Muscle of leg (tissue), 16 donors: Measurements from ENCODE around the gene LPIN1. TPM values are rescaled to one million over a fixed set of nuclear protein-coding genes. Genes with fewer than 3 reads are reported as not detected.

Experiments
- DNase-seq: peaks from one replicate; pipeline ENCODE4 v3.0.0; 2013
- H3K27ac ChIP-seq: one replicate; pipeline ENCODE4 v1.5.1; 2013; ENCODE audit warnings: mild to moderate bottlenecking, low read length, control low read depth
- H3K27me3 ChIP-seq: one replicate; pipeline ENCODE4 v1.6.1; 2013; ENCODE audit warnings: low read length; ENCODE audit not compliant: control insufficient read depth, insufficient read depth
- H3K36me3 ChIP-seq: one replicate; pipeline ENCODE4 v1.6.1; 2013; ENCODE audit warnings: low read length; ENCODE audit not compliant: control insufficient read depth, insufficient read depth
- H3K4me1 ChIP-seq: one replicate; pipeline ENCODE4 v1.6.1; 2013; ENCODE audit warnings: low read length; ENCODE audit not compliant: control insufficient read depth, insufficient read depth
- H3K4me3 ChIP-seq: one replicate; pipeline ENCODE4 v1.5.1; 2013; ENCODE audit warnings: low read length, control low read depth
- H3K9me3 ChIP-seq: replicated peaks from 2 replicates; pipeline ENCODE4 v1.6.1; 2013; ENCODE audit warnings: low read depth, low read length; ENCODE audit not compliant: control insufficient read depth
- WGBS: methylation state at CpG from one replicate; pipeline ENCODE4 v1.1.5; 2013; ENCODE audit warnings: missing lambda C conversion rate; ENCODE audit not compliant: insufficient coverage; 5-methylcytosine and 5-hydroxymethylcytosine counted together
- long read RNA-seq, 11 donors: transcript quantifications; one replicate each; lab custom pipeline, GENCODE V29; 2026
- polyA plus RNA-seq, 8 donors: library from polyadenylated mRNA; unstranded; fragments of 120-200 nt; gene quantifications; one replicate each; pipeline versions ENCODE4 v1.2.1 to v1.2.3, GENCODE V29; 2013; ENCODE audit warnings: inconsistent platforms in 1 of 8, low replicate concordance in 1 of 8; ENCODE audit not compliant: insufficient read length in 8 of 8, insufficient read depth in 1 of 8
- total RNA-seq: library from RNA; stranded (reverse); fragments of 120-200 nt; gene quantifications from one replicate; pipeline ENCODE4 v1.2.4, GENCODE V29; 2013

Gene LPIN1, protein sequence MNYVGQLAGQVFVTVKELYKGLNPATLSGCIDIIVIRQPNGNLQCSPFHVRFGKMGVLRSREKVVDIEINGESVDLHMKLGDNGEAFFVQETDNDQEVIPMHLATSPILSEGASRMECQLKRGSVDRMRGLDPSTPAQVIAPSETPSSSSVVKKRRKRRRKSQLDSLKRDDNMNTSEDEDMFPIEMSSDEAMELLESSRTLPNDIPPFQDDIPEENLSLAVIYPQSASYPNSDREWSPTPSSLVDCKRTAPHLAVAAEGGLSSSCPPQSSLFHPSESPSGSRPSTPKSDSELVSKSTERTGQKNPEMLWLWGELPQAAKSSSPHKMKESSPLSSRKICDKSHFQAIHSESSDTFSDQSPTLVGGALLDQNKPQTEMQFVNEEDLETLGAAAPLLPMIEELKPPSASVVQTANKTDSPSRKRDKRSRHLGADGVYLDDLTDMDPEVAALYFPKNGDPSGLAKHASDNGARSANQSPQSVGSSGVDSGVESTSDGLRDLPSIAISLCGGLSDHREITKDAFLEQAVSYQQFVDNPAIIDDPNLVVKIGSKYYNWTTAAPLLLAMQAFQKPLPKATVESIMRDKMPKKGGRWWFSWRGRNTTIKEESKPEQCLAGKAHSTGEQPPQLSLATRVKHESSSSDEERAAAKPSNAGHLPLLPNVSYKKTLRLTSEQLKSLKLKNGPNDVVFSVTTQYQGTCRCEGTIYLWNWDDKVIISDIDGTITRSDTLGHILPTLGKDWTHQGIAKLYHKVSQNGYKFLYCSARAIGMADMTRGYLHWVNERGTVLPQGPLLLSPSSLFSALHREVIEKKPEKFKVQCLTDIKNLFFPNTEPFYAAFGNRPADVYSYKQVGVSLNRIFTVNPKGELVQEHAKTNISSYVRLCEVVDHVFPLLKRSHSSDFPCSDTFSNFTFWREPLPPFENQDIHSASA
- total RNA-seq (18.3 TPM), polyA plus RNA-seq (10 to 100 TPM; 12.9 to 20.2 (median 15.9) TPM)
- long read RNA-seq, donor 1, result 0 reads
- long read RNA-seq, donor 2, result 0 reads
- long read RNA-seq, donor 3, full-length matches to known transcripts, result 3 of 13 reads
- long read RNA-seq, donor 3, partial matches to known transcripts, result 10 of 13 reads
- long read RNA-seq, donor 3, other reads (novel, unspliced or antisense), result 0 of 13 reads
- long read RNA-seq, donor 4, full-length matches to known transcripts, result 1 of 1 reads
- long read RNA-seq, donor 4, partial matches to known transcripts, result 0 of 1 reads
- long read RNA-seq, donor 4, other reads (novel, unspliced or antisense), result 0 of 1 reads
- long read RNA-seq, donor 5, full-length matches to known transcripts, result 2 of 2 reads
- long read RNA-seq, donor 5, partial matches to known transcripts, result 0 of 2 reads
- long read RNA-seq, donor 5, other reads (novel, unspliced or antisense), result 0 of 2 reads
- long read RNA-seq, donor 6, result 0 reads
- long read RNA-seq, donor 7, result 0 reads
- long read RNA-seq, donor 8, full-length matches to known transcripts, result 1 of 1 reads
- long read RNA-seq, donor 8, partial matches to known transcripts, result 0 of 1 reads
- long read RNA-seq, donor 8, other reads (novel, unspliced or antisense), result 0 of 1 reads
- long read RNA-seq, donor 9, result 0 reads
- long read RNA-seq, donor 10, result 0 reads
- long read RNA-seq, donor 11, partial matches to known transcripts, result 9 of 9 reads
- long read RNA-seq, donor 11, other reads (novel, unspliced or antisense), result 0 of 9 reads

DNA sequence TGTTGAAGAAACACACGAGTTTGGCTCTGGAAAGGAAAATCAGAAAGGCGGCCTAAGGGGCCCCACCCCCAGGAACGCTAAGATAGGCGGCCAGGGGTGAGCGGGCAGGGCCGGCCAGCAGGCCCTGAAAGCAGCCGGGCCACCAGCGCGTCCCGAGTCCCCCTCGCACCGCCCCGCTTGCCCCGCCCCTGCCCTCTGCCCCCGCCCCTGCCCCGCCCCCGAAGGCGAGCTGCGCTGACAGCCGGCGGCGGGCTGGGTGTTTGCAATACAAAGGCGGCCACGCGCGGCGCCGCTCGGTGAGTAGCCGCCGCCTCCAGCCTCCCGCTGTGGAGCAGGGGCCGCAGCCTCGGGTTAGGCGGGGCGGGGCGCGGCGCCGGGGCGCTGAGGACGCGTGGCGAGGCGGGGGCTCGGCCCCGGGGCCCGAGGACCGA lies at the start of gene LPIN1:
Gene LPIN1, plus strand, starts transcription at position 257 of the 431 bp plus-strand sequence. CDS start 18,910 bp downstream, outside the sequence.
- under 1% methylated on average over 47 of the region's 49 CpGs for WGBS
- peaks cover 49% of the 10 kb centered on the region for H3K4me1 ChIP-seq
- DNase-seq, result peak; percentile 95
- H3K27ac ChIP-seq, result peak within 1 kb of the TSS; percentile 69
- peak within 1 kb of the TSS; percentile 76 for H3K4me3 ChIP-seq
- no peaks in the 10 kb centered on the region for H3K27me3 ChIP-seq
- H3K9me3 ChIP-seq, result no peaks in the 10 kb centered on the region
- no peaks in the 10 kb centered on the region for H3K36me3 ChIP-seq

DNA sequence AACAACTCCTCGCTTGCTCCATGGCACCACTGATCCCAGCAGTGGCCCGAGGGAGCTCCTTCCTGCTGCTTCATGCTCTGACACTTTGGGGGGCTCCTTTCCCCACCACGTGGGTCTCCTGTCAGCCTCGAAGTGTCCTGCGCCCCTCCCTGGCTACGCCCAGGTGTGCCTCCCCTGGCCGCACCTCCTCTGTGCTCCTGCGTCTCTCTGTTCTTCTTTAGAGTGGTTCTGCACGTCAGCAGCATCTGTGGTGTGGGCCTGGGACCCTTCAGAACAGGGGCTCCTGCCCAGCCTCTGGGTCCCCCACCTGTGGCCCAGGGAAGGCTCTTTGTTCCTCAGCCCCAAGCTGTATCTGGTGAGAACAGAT lies 49.7 kb upstream of the LPIN1 start:
- WGBS, result 61% methylated on average over 9 of the region's 9 CpGs
- Histone ChIP-seq H3K4me3 (no peak overlapping the region), H3K27ac (no peak overlapping the region)

DNA sequence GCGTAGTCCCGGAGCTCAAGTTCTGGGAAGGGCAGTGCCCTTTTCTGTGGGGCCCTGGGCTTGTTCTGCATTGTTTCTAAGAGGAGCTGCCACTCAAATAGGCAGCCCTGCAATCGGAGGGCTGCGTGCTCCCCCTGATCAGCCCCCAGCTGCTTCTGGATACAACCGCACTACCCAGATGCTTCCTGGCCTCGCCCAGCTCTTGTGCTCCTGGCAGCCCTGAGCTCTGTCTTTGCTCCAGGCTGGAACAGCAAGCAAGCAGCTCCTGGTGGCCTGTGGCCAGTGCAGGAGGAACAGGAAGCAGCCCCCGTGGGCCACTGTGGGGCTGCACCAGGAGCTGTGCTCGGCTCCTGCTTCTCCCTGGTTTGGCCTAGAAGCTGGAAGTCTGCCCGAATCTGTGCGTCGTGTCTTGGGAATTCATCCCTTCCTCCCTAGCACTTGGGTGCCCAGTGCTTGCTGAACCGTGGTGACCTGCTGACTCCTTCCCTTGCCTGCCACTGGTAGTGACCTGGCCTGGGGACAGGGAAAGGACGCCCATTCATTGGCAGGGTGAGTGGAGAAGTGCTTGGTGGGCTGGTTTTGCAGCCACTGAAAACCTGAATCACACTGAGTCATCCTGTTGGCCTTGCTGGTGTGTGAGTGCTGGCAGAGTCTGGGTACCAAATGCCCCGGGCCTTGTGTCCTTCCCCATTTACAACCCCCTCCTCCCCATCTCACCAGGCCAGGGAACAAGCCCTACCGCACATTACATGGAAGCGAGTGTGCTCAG lies 49.1 kb upstream of the LPIN1 start:
- no peaks in the 10 kb centered on the region for H3K9me3 ChIP-seq
- H3K27ac ChIP-seq, result peak overlapping the region; percentile 69
- H3K4me3 ChIP-seq, result no peak overlapping the region
- no peaks in the 10 kb centered on the region for H3K27me3 ChIP-seq
- peak; percentile 58 for DNase-seq
- H3K36me3 ChIP-seq, result no peaks in the 10 kb centered on the region
- 47% methylated on average over 12 of the region's 16 CpGs for WGBS
- H3K4me1 ChIP-seq, result peaks cover 29% of the 10 kb centered on the region

More for the DNA sequence above, 49.7 kb upstream of the LPIN1 start:
- Histone ChIP-seq H3K27me3 (no peaks in the 10 kb centered on the region), H3K9me3 (no peaks in the 10 kb centered on the region), H3K4me1 (peaks cover 29% of the 10 kb centered on the region), H3K36me3 (no peaks in the 10 kb centered on the region)
- DNase-seq, result no peak

DNA sequence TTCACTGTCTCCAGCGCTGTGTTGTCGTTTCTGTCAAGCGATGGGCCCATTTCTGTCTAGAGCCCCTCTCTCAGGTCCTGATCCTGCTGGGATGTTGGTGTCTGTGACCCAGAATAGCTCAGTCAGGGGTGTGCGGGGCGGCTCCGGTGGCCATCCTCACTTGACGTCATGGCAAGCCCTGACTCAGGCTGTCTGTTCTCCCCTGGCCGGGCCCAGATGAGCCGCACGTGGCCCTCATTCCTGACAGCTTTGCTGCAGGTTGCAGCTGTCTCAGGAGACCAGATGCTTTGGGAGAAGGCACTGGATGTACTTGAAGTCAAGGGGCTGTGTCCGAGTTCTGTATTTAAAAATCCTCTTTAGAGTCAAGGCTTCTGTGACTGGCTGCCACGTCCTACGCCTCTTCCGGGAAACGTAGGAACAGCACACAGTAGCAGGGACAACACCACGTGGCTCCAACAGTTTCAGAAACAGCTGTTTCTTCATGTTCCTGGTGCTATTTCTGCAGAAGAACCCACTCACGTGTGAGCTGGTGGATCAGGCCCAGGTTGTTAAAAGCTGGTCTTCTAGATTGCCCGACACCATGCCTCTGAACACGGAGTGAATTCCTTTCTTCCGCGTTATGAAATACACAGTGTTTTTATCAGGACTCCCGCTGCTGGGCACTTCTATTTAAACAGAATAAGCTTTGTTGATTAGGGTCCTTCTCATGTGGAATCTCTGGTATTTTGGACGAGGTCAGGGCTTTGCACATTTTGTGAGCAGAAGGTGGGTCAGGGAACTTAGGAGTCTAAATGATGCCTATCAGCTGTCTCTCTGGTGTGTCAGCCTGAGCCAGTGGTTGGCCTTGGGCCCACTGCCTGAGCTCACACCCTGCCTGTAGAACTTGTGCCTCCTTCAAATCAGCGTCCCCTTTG lies 48.2 kb upstream of the LPIN1 start:
- H3K4me1 ChIP-seq, result peaks cover 29% of the 10 kb centered on the region
- H3K36me3 ChIP-seq, result no peaks in the 10 kb centered on the region
- 62% methylated on average over 22 of the region's 24 CpGs for WGBS
- peak overlapping the region; percentile 69 for H3K27ac ChIP-seq
- DNase-seq, result peak; percentile 78
- H3K27me3 ChIP-seq, result no peaks in the 10 kb centered on the region
- no peak overlapping the region for H3K4me3 ChIP-seq
- no peaks in the 10 kb centered on the region for H3K9me3 ChIP-seq

DNA sequence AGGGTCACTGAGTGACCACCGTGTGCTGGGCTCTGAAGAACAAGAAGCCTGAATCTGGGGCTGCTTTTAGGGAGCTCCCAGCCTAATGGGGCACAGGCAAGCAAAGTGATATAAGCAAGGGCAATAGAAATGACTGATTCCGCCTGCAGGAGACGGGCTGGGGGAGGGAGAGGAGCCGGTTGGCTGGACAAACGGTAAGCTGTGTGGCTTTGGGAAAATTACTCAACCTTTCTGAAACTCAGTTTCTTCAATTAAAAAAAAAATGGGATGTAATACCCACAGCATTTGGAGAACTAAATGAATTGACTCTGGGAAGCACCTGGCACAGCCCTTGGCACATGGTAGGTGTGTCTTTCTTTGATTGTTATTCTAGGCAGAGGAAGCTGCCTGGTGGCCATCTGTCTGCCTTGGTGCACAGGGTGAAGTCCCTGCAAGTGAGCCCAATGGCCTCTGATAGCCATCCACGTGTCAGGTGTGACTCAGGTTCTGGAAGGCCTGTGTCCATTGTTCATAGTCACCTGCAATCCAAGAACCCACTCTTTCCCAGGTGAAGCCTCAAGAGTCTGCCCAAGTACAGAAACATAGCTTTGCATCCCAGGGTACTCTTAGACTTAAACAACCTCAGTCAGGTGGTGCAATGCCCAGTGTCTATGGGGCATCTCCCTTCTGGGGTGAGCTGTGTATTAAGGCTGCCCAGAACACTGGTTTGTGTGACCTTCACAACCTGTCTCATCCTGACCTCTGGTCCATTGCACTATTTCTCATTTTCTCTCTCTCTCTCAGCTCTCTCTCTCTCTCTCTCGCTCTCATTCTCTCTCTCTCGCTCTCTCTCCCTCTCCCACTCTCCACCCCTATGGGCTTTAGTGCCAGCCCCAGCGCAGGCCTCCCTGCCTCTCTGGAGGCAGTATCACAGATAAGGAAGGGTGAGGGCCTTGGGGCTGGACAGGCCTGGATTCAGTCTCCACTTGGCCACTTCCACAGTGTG lies 46.5 kb upstream of the LPIN1 start:
- Histone ChIP-seq H3K27ac (no peak overlapping the region), H3K36me3 (no peaks in the 10 kb centered on the region), H3K4me1 (peaks cover 29% of the 10 kb centered on the region), H3K9me3 (no peaks in the 10 kb centered on the region), H3K4me3 (no peak overlapping the region), H3K27me3 (no peaks in the 10 kb centered on the region)
- DNase-seq, result no peak
- WGBS, result 79% methylated on average over 2 of the region's 9 CpGs

DNA sequence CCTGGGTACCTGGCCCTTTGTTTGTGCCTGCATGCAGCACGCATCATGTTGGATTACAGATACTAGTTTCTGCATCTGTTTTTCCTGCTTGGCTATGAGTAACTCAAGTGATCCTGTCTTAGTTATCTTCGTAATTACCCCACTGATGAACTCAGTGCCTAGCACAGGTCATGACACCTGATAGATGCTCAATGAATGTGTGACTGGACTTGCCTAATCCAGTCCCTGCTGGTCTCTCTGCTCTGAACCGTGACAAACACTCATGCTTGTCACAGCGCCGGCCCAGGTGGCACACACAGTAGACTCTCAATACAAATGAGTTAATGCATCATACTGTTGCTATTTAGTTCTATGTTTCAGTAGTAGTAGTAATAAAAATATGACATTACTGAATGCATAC lies 45.2 kb upstream of the LPIN1 start:
- H3K4me1 ChIP-seq, result peaks cover 29% of the 10 kb centered on the region
- 89% methylated on average over 2 of the region's 5 CpGs for WGBS
- no peak overlapping the region for H3K4me3 ChIP-seq
- H3K27ac ChIP-seq, result no peak overlapping the region
- H3K9me3 ChIP-seq, result no peaks in the 10 kb centered on the region
- no peaks in the 10 kb centered on the region for H3K27me3 ChIP-seq
- H3K36me3 ChIP-seq, result no peaks in the 10 kb centered on the region
- no peak for DNase-seq

DNA sequence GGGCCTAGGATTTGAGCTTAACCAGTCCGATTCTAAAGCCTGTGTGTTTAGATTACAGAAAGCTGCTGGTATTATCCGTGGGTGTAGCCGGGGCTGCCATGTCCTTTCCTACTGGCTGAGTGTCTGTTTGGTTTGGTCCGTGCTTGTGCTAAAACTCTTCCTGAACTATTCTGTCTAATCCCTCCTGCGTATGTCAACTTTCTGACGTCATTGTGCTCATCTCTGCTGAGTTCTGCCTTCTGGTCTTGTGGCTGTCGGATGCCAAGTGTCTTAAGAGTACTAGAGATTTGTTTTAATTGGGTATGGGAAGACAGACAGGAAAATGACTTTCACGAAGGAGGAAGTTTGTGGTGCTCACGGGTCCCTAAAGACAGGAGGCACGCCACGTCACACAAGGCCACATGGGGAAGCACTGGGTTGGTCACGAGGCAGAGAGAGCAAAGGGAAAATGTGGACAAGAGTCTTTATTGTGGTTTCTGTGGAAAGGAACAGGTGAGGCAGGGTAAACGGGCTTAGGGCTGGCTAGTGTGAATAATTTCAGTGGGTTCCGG lies 44.6 kb upstream of the LPIN1 start:
- Histone ChIP-seq H3K27ac (no peak overlapping the region), H3K27me3 (no peaks in the 10 kb centered on the region), H3K9me3 (no peaks in the 10 kb centered on the region), H3K4me3 (no peak overlapping the region), H3K4me1 (peaks cover 24% of the 10 kb centered on the region), H3K36me3 (no peaks in the 10 kb centered on the region)
- peak; percentile 76 for DNase-seq
- WGBS, result 60% methylated on average over 9 of the region's 14 CpGs
